NCI-H187 (cell line): ENCODE measurements around the gene SDHC.
"Not testable (repeated sequence)": the region's sequence is repeated elsewhere in the genome, so short reads cannot be mapped to it uniquely, and the experiment has no call there.

Source experiments
- DNase-seq, 2 experiments: peaks; one replicate each; lab custom pipeline; 2025; lab: John Stamatoyannopoulos, UW

Gene SDHC

GRCh38 chr1:161382214-161383019 lies 68.2 kb downstream of the SDHC start:
- DNase-seq: peak in 1 of 2 experiments; percentile 45

GRCh38 chr1:161388639-161389038 lies 74.5 kb downstream of the SDHC start:
- DNase-seq: no peak

- not testable (repeated sequence) for DNase-seq
Measured at GRCh38 chr1:161389158-161389557, 75.0 kb downstream of the SDHC start.

GRCh38 chr1:161389691-161390558 lies 75.7 kb downstream of the SDHC start:
- DNase-seq: peak; percentile 99 to 100

GRCh38 chr1:161390559-161390858 lies 76.3 kb downstream of the SDHC start:
- DNase-seq: no peak

GRCh38 chr1:161391136-161391535 lies 77.0 kb downstream of the SDHC start:
- not testable (repeated sequence) for DNase-seq

GRCh38 chr1:161391611-161392010 lies 77.4 kb downstream of the SDHC start:
- no peak for DNase-seq

GRCh38 chr1:161393151-161393550 lies 79.0 kb downstream of the SDHC start:
- DNase-seq: no peak

GRCh38 chr1:161397038-161397437 lies 82.9 kb downstream of the SDHC start:
- not testable (repeated sequence) for DNase-seq

GRCh38 chr1:161398900-161399256 lies 84.7 kb downstream of the SDHC start:
- no peak for DNase-seq

GRCh38 chr1:161399257-161399998 lies 85.2 kb downstream of the SDHC start:
- peak; percentile 87 to 97 for DNase-seq

GRCh38 chr1:161402446-161402845 lies 88.3 kb downstream of the SDHC start:
- DNase-seq: no peak

GRCh38 chr1:161404051-161404597 lies 89.9 kb downstream of the SDHC start:
- no peak for DNase-seq

- DNase-seq: not testable (repeated sequence)
Measured at GRCh38 chr1:161406551-161406950, 92.4 kb downstream of the SDHC start.

- no peak for DNase-seq
Measured at GRCh38 chr1:161407451-161407985, 93.3 kb downstream of the SDHC start.

GRCh38 chr1:161408429-161409052 lies 94.4 kb downstream of the SDHC start:
- no peak for DNase-seq

- not testable (repeated sequence) for DNase-seq
Measured at GRCh38 chr1:161409848-161410635, 95.9 kb downstream of the SDHC start.

GRCh38 chr1:161410636-161410970 lies 96.4 kb downstream of the SDHC start:
- not testable (repeated sequence) for DNase-seq
